Cortex of kidney (tissue), 1 donor: ENCODE results near the gene DNAJC5.

Experiments used
- DNase-seq: peaks from one replicate; lab custom pipeline; 2025; lab: John Stamatoyannopoulos, UW

The DNAJC5 gene

DNA sequence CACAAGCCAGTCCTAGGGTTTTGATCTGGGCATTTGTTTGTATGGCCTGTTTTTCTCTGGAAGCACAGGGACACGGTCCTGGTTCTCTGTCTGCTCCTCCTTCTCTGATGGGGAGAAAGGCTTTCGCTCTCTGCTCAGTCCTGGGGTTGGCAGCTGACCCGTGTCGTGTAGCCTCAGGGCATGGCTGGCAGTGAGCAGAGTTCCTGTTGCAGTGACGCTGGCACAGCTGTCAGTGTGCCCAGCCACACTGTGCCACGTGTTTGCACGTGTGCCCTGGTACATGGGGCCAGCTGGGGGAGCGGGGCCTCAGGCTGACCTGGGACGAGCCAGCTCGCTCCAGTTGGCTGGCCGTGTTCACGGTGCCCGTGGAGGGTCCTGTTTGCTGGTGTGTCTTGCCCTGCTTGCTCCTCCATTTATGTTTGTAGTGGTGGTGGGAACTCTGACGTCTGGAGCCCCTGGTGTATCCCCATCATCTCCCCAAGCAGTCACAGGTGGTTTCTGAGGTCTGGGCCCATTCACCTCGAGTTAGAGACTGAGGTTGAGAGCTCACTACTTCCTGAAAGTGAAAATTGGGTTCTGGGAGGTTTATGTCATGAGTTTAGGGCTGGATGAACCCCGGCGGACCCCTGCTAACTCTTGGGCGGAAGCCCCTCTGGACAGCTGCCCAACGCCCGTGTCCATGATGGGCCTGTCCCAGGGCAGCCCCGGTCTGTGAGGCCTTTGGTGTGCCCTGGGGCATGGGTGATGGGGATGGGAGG lies 10.2 kb upstream of the DNAJC5 start:
- no peak for DNase-seq

DNA sequence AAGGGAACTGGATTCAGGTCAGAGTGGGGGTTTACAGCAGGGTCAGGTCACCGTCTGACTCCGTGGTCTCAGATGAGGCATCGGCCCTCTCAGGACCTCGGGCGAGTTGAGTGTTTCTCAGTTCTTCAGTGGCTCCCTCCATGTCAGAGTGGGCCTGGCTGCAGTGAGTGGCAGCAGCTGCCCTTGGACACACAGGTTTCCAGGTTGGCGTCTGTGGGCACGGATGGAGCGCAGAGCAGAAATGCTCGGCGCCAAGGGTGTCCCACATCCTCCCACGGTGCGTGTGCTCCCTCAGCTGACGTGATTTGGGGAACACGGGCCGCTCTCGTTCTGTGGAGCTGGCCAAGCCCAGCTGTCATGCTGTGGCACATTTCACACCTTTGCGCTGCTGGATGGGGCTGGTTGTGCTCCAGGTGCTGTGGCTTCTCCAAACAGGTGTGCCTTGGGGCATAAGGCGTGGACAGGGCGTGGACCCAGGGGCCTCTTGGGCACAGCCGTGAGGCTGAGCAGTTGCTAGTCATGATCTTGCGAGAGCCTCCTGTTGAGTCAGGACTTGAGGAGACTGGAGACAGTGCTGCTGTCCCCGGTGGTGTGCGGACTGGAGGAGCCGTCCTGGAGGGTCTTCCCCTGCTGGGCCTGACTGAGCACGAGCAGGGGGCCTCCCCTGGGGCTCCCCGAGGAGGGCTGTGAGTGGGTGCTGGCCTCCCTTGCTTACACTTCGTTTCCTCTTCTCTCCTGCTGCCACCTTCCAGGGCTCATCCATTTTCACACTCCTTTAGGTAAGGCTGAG lies 9.5 kb upstream of the DNAJC5 start:
- DNase-seq = no peak

DNA sequence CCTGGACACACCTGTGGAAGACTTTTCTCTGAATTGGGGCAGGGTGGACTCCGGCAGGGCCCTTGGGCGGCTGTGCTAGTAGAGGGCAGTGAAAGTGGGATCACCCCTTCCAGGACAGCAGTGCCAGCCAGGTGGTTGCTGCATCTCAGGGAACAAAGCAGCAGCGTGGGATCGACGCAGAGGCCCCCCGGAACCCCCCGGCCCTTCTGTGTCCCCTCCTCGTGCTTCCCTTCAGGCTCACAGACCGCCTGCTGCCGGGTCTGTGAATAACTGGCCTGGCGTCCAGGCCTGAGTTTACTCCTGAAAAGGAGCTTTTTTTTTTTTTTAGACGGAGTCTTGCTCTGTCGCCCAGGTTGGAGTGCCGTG lies 8.9 kb upstream of the DNAJC5 start:
- DNase-seq = no peak

DNA sequence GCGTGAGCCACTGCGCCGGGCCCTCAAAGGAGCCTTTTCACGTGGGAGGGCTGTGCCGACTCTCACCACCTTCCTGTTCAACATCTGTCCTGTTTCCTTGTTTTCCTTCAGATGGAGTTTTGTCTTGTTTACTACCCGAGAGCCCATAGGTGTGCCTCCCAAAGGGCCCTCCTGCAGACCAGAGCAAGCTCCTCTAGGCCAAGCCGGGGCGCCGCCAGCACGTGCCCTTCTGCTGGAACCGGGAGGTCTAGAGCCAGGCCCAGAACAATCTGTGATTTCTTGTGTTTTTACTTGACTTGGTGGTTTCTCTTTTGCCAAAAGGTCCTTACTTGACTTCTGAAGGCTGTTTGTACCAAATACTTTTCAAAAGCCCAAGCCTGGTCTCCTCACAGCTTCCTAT lies 8.0 kb upstream of the DNAJC5 start:
- no peak for DNase-seq

DNA sequence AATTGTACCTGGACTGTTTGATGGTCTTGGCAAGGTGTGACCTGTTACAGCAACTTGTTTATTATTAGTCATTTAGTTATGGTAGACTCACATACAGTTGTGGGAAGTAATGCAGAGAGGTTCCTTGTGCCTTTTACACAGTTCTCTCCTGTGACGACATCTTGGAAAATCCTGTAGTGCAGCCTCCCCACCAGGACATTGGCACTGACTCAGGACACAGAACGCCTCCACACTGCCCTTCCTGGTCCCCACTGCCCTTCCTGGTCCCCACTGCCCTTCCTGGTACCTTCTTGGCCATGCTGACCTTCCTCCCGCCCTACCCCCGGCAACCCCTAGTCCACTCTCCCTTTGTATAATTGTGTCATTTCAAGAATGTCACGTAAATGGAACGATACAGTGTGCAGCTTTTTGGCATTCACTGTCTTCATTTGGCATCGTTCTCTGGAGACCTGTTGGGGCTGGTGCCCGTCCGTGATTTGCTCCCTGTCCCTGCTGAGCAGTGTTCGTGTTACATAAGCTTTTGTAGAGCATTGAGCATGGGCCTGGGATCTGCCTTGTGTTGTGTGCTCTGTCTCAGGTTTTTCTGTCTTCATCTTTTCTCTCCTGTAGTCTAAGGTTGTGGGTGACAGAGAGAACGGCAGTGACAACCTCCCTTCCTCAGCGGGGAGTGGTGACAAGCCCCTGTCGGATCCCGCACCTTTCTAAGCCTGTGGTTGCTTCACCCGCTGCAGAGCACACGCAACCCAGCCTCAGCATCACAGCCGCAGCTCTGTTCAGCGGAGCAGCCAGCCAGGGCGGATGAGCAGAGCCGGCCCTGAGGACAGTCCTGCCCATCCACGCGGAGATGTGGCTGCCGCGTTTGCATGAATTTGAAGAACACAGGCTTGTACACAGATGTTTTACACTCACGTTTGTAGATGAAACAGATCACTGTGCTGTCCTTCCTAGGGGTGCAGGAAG lies 5.4 kb upstream of the DNAJC5 start:
- DNase-seq = no peak

DNA sequence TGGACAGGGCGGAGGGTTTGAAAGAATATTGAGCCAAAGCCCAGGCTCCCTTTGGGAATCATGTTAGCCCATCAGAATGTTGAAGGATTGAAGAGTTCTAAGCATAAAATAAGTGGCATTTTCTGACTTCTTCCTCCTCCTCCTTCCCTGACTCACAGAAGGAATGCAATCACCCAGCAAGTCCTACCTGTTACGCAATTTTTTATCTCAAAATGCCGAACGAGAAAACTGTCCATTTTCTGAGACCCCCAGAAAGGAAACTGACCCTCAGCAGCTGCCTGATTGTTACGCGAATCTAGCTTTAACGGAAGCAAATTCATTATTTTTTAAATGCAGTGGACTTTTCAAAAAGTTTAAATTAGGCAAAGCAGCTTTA lies 4.7 kb upstream of the DNAJC5 start:
- DNase-seq = no peak

DNA sequence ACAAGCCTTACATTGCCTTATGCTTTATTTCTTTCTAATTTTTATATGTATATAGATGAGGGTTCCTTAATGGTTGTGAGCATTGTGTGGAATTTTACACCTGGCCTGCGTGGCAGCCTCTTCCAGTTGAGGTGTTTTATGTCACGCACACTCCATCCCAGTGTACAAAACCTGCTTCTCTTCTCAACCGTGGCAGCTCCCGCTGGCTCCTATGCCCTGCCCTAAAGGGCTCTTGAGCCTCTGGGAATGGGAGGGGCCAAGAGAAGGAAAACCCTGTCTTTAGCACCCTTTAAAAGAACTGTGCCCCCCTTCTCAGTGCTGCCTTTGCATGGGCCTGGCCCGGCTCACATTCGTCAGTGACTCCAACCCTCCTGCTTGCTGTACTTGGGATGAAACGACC lies 4.3 kb upstream of the DNAJC5 start:
- DNase-seq = no peak

DNA sequence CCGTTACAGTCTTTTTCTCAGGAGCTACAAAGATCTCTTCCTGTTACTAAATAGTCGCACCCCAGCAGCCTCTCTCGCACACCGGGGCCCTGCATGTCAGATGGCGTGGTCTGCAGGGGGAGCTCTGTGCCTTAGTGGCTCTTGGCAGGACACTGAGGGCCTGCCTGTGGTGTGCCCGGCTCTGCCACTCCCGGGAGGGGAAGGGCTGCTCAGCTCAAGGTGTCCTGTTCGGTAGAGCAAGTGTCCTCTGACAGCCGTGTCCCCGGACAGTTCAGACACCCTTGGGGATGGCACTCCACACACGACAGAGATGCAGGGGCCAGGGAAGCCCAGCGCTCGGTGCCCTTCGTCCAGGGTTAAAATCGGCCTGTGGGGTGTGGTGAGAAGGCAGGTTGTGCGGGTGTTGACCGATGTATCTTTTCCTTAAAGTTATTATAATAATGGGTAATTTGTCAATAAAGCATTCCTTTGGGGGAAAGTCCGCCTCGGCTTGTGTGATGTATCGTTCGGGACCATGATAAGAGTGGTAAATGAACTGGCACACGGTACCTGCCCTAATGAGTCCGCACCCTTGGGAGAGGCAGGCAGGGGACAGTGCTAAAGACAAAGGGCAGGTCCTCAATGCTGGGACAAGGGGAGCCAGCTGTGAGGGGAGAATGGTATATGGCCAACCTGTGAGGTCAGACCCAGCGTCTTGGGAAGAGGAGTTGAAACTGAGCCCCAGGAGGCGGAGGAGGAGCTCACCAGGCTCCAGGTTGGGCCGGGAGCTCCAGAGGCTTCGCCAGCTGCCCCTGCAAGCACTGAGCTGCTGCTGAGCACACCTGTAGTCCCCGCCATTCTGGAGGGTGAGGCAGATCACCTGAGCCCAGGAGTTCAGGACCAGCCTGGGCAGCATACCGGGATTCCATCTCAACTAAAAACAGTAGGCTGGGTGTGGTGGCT lies 3.6 kb upstream of the DNAJC5 start:
- no peak for DNase-seq

DNA sequence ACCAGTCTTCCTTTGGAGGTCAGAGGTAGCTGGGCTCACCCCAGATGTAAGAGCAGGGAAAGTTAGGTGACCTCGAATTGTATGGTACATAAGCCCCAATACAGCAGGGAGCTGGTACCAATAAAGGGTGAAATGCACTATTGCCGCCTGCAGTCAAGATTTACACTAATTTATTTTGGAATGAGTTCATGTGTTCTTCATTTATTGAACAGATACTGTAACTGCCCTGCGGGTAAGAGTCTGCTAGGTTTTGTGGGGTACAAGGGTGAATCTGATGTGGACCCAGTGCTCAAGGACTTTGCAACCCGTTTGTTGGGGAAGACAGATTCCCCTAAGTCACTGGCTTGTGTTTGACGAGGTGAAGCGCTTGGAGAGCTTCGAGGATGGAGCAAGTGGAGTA lies 2.5 kb upstream of the DNAJC5 start:
- DNase-seq = no peak

DNA sequence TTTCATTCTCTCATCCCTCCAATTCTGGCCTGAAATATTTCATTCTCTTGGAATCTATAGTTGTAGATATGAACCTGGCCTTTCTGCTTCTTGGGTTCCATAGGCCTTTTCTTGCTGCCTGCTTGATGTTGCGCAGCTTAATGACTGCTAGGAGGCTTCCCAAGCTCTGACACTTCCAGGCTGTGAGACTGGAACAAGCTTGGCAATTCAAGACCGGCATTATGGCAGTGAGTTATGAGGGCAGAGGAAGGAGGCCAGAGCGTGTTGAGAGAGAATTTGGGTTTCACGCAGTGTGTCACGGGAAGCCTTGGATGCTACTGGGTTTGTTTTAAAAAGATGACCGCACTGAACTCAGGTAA lies 948 bp upstream of the DNAJC5 start:
- DNase-seq = no peak

DNA sequence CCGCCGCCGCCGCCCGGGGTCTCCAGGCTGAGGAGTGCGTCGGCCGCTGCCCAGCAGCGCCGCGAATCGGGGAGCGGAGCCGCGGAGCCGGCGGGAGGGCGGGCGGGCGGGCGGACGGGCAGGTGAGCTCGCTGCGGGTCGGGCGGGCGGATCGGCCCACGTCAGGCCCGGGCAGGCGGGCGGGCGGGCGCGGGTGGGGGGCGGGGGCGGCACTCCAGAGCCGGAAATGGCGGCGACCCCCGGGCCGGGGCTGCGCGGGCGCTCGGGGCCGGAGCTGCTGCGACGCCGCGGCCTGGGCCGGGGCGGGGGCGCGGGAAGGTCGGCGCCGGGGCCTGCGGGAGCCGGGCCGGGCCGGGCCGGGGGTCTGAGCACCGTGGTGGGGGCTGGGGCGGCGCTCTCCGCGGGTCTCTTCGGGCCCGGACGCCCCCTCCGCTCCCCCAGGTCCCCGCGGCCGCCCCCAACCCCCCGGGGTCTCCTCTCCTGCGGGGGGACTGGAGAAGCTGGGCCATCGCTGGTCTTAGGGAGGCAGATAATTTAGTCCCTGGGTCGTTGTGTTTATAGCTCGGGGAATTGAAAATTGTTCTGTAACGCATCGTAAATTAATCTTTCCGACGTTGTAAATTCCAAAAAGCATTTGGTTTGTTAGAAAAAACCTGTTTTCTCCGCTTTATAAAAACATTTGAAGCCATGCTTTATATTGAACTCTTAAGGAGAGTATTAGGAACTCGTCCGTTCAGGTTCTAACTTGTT lies 451 bp downstream of the DNAJC5 start:
- no peak for DNase-seq

DNA sequence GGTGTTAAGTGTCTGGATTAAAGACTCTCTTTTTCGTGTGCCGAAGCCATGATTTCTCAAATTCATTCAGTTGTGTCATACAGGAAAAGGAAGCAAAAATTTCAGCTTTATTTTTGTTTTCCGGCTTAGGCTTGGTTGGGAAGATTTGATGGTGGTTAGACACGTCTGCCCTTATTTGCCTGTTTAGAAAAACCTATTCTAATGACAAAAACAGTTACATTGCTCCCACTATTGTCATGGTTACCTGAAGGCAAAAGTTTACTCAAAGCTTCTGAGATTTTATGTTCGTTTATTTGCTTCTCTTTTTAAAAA lies 982 bp downstream of the DNAJC5 start:
- no peak for DNase-seq

DNA sequence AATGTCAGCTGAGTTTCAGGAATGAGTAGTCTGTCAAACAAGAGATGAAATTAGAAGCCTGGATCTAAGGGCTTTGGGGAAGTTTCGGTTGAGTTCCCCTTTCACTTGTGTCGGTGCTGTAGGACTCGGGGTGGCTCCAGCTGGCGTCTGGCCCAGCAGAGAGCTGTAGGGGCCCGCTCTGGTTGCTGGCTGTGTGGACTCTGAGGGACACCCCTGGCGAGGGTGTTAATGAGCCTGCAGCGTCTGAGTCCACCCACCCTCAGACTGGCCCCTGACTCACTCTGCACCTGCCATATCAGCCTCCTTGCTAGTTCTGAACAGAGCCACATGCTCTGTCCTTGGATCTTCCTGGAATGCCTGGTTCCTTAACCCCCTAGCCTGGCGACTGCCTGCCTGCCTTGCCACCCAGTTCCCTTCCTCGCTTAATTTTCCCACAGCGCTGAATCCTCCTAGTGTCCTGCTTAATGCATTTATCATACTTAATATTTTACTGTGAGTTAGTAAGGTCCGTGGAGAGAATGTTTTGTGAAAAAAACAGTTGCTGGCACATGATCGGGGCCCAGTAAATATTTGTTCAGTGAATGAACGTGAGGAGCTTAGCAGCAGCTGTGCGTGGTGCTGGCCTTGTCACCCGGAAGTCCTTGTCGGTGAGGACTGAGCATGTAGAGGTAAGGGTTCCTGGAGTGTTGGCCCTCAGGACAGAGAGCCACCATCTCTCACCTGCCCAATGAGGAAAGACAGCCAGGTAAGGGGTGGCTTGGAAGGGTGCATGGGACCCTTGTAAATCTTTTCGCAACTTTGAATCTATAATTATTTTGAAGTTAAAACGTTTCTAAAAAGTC lies 1.6 kb downstream of the DNAJC5 start:
- no peak for DNase-seq

DNA sequence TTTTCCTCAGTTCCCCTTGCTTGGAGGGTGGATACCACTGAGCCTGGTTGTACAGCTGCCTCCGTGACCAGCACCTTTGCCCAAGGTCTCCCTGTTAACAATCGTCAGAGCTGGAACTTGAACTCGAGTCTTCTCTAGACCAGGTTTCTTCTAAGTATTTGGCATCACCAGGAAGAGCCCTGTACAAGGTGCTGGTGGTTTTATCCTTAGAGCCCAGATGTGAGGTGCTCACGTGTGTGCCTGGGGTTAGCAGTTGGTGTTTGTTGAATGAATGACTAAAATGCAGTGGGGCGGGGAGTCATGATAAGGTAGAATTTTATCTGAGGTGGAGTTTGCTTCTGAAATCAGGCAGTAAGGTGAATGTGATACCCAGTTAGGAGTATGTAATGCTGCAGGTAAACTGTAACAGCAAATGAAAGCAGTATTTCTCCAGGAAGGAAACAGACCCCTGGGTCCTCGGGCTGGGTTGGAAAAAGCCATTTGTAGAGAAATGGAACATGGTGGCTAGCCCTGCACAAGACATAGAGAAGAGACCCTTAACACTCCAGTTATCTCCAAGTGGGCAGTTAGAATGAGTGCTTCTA lies 3.1 kb downstream of the DNAJC5 start:
- no peak for DNase-seq

DNA sequence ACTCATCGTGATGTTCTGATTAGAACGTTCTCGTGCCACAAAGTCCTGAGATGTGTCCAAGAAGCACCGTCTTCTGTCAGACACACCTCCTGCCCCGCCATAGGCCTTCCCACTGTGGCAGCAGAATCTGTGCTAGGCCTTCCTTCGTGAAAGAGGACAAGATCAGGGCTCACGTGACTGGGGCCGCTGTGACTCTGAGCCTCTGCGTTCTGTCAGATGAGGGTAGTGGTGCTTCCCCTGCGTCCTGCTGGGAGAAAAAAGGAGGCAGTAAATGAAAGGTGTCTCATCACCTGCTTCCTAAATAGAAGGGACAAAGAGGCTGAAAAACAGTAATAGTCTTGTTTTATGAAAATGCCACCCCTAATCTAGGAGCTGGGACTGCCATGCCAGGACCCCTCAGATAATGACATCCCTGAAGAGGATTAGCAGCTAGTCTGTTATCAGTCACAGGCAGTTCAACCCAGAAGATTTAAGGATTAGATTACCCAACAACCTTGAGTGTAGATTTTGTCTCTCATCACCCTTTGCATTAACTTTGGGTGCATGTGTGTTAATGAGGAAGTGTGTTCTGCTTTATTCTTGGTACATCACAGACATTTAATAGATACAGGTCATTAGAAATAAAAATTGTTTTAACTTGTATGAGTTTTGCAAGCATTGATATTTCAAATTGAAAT lies 4.1 kb downstream of the DNAJC5 start:
- DNase-seq = no peak

DNA sequence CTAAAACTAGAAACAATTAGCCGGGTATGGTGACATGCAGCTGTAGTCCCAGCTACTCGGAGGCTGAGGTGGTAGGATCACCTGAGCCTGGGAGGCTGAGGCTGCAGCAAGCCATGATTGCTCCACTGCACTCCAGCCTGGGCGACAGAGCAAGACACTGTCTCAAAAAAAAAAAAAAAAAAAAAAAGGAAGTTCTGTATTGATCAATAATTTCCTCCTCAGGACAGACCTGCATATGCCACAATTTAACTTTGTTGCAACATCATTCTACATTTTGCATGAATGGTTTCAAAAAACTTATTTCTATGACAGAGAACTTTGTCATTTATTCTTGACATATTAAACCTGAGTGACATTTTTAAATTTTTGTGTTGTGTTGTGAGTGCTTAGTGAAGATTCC lies 5.5 kb downstream of the DNAJC5 start:
- no peak for DNase-seq

DNA sequence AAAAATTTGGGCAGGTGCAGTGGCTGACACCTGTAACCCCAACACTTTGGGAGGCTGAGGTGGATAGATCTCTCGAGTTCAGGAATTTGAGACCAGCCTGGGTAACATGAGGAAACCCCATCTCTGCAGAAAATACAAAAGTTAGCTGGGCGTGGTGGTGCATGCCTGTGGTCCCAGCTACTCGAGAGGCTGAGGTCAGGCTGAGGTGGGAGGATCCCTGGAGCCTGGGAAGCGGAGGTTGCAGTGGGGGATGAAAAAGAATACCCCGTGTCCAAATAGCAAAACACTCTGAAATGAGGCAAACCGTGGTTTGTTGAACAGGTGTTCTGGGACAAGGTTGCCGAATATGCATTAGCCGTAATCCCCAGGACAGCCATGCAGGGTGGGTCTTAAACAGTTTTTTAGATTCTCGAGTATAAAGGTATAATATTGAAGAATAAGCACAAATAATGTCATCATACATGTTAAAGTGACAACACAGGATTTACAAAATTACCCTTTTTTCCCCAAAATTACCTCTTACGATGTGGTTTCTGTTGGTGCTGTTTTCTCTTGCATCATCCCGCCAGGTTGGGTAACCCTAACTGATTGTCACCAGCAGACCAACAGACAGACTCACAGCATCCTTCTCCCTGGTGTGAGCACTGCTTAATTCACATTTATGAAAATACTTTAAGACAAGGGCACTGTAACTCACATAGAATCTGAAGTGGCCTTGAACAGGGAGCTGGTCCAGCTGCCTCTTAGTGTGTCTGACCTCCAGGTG lies 9.1 kb downstream of the DNAJC5 start:
- DNase-seq = no peak

DNA sequence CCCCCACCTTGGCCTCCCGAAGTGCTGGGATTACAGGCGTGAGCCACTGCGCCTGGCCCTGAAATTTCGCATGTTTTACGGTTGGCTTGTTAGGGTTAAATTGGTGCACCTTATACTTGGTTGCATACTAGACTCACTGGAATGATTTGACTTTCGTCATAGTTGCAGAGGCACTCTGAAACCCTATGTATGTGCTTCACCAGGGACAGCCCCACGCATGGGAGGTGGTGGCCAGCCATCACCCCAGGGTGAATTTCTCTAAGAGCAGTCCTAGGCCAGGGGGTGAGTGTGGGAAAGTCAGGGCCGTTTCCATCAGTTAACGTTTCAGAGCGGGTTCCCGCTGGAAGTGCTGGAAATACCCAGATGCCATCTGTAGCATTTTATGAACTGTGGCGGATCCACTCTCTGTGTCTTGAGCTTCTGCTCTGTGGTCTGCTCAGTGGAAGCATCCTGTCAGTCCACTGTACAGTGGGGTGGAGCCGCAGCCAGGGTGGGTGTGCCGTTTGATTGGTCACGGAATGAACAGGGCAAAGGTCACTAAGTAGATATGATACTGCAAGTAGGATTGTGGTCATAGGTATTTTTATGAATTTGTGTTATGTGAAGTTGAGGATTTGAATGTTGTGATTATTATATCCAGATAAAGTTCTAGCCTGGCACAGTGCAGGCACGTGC lies 13.2 kb downstream of the DNAJC5 start:
- DNase-seq = no peak
